Osteoblast (primary cell): ENCODE data around the gene TRIM65. TPM values are rescaled to one million over a fixed set of nuclear protein-coding genes. Genes with fewer than 3 reads are reported as not detected.

Experiments used
- DNase-seq: peaks from one replicate; pipeline ENCODE4 v3.0.0; 2011; ENCODE audit warnings: low spot score, mixed read lengths; ENCODE audit not compliant: insufficient read length; ENCODE audit errors: missing footprints
- H2AFZ ChIP-seq: 2 replicates; pipeline ENCODE4 v1.6.0; 2011; ENCODE audit warnings: mild to moderate bottlenecking, low read length
- H3K27ac ChIP-seq: 2 replicates; pipeline ENCODE4 v1.5.1; 2011; ENCODE audit warnings: mild to moderate bottlenecking, low read depth, low read length, moderate library complexity
- H3K27me3 ChIP-seq: 2 replicates; pipeline ENCODE4 v1.6.0; 2012; ENCODE audit warnings: mild to moderate bottlenecking, control low read depth, inconsistent platforms, low read length, moderate library complexity; ENCODE audit not compliant: insufficient read depth
- H3K36me3 ChIP-seq: 2 replicates; pipeline ENCODE4 v1.5.1; 2011; ENCODE audit warnings: mild to moderate bottlenecking, low read length, control low read depth, moderate library complexity; ENCODE audit not compliant: insufficient read depth
- H3K4me1 ChIP-seq: 2 replicates; pipeline ENCODE4 v1.5.1; 2011; ENCODE audit warnings: mild to moderate bottlenecking, low read length, control low read depth, moderate library complexity; ENCODE audit not compliant: insufficient read depth
- H3K4me2 ChIP-seq: 2 replicates; pipeline ENCODE4 v1.6.0; 2011; ENCODE audit warnings: mild to moderate bottlenecking, low read length; ENCODE audit not compliant: insufficient read depth
- H3K4me3 ChIP-seq: fragments of 200-600 bp; sonication (generic); 3 replicates; pipeline ENCODE4 v1.5.1; 2012; ENCODE audit warnings: mild to moderate bottlenecking, low read length, inconsistent platforms; ENCODE audit not compliant: insufficient read depth
- H3K79me2 ChIP-seq: 2 replicates; pipeline ENCODE4 v1.6.0; 2012; ENCODE audit warnings: mild to moderate bottlenecking, low read length, control low read depth, inconsistent platforms; ENCODE audit not compliant: insufficient read depth
- H3K9me3 ChIP-seq: 2 replicates; pipeline ENCODE4 v1.5.1; 2011; ENCODE audit warnings: low read depth, low read length, control low read depth
- H4K20me1 ChIP-seq: 2 replicates; pipeline ENCODE4 v1.6.0; 2012; ENCODE audit warnings: mild to moderate bottlenecking, low read length, control low read depth; ENCODE audit not compliant: insufficient read depth
- total RNA-seq: library from RNA; depleted of rRNA; stranded (reverse); fragments of >200 nt; gene quantifications from 2 replicates; pipeline ENCODE4 v1.2.3, GENCODE V29; 2012
- TF ChIP-seq, protein P1 (sequence below): IDR thresholded peaks from 2 replicates; pipeline ENCODE4 v1.5.1; 2011; ENCODE audit warnings: mild to moderate bottlenecking, low read depth, low read length, moderate library complexity; ENCODE audit errors: extremely low read depth

Gene TRIM65
- total RNA-seq, 1 donor, result 22.8 TPM

DNA sequence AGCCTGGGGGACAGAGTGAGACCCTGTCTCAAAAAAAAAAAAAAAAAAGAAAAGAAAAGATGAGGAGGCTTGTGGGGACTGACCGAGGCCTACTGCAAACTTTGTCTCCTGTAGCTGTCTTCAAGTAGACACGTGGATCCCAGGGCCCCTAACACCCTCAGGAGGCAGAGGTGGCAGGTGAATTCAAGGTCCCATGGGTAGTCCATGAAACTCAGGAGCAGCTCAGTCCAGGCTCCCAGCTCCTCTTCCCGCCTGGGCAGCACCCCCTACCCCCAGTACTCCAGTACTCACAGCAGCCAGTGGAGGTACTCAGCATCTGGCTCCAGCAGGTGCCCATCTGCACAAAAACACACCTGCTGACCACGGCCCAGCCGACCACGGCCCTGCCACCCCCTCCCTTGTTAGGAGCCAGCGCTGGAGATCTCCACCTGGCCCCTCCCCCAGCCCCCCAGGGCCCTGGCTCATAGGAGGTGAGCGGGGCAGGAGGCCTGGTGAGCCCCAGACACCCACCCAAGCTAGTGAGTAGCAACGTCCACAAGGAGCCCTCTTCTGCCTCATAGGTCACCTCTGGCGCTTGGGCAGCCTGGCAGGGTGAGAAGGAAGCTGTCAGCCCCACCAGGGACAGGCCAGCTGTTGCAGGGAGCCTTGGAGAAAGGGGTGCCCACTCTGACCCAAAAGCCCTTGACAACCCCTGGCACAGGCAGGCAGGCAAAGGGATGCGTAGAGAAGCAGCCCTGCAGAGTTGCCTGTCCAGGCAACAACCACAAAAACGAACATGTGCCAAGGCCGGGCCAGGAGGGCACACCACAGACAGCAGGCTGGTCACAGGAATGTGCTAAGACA, 4.2 kb upstream of the TRIM65 start:
- Histone ChIP-seq H3K79me2 (peaks cover 7% of the 10 kb centered on the region), H3K4me1 (peaks cover 7% of the 10 kb centered on the region)

DNA sequence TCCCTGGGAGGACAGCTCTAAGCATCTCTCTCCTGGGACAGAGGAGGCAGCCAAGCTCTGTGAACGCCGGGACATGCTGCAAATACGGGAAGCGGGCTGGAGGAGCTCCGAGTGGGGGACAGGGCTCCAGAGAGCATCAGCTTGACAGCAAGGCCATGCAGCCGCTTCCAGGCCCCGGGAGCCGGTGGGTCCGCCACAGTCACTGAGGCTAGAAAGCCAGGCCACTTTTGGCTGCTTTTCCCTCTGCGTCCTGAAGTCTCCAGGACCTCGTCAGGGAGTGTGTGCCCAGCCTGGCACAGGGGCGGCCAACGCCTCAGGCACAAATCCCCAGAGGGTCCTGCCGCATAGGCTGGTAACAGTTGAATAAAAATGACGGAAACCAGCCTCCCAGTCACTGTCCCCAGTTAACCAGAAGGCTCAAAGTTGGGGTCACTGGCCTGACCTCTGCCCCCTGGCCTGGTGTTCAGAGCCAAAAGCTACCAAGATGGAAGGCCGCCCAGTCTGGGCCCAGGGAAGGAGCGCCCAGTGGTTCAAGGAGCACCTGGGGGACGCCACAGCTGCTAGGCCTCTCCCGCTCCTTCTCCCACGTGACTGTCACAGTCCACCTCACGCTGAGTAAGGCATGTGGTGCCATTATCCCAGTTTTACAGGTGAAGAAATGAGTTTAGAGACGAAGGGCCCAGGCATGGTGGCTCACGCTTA, 3.2 kb upstream of the TRIM65 start:
- Histone ChIP-seq H3K27ac (no peak overlapping the region), H3K79me2 (peaks cover 16% of the 10 kb centered on the region), H4K20me1 (peaks cover 3% of the 10 kb centered on the region), H3K27me3 (no peaks in the 10 kb centered on the region), H3K36me3 (peaks cover 40% of the 10 kb centered on the region), H3K9me3 (no peaks in the 10 kb centered on the region), H3K4me1 (peaks cover 11% of the 10 kb centered on the region), H3K4me2 (no peak overlapping the region), H3K4me3 (no peak overlapping the region), H2AFZ (no peak overlapping the region)
- TF ChIP-seq, protein P1, sequence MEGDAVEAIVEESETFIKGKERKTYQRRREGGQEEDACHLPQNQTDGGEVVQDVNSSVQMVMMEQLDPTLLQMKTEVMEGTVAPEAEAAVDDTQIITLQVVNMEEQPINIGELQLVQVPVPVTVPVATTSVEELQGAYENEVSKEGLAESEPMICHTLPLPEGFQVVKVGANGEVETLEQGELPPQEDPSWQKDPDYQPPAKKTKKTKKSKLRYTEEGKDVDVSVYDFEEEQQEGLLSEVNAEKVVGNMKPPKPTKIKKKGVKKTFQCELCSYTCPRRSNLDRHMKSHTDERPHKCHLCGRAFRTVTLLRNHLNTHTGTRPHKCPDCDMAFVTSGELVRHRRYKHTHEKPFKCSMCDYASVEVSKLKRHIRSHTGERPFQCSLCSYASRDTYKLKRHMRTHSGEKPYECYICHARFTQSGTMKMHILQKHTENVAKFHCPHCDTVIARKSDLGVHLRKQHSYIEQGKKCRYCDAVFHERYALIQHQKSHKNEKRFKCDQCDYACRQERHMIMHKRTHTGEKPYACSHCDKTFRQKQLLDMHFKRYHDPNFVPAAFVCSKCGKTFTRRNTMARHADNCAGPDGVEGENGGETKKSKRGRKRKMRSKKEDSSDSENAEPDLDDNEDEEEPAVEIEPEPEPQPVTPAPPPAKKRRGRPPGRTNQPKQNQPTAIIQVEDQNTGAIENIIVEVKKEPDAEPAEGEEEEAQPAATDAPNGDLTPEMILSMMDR, result no peak
- DNase-seq, result peak; percentile 68

More for the DNA sequence above, 4.2 kb upstream of the TRIM65 start:
- H3K4me2 ChIP-seq, result no peak overlapping the region
- no peak overlapping the region for H2AFZ ChIP-seq
- H3K27ac ChIP-seq, result no peak overlapping the region
- TF ChIP-seq, protein P1, result no peak
- no peaks in the 10 kb centered on the region for H4K20me1 ChIP-seq
- no peaks in the 10 kb centered on the region for H3K27me3 ChIP-seq
- H3K36me3 ChIP-seq, result peaks cover 40% of the 10 kb centered on the region
- H3K9me3 ChIP-seq, result no peaks in the 10 kb centered on the region
- peak; percentile 81 for DNase-seq
- H3K4me3 ChIP-seq, result no peak overlapping the region

DNA sequence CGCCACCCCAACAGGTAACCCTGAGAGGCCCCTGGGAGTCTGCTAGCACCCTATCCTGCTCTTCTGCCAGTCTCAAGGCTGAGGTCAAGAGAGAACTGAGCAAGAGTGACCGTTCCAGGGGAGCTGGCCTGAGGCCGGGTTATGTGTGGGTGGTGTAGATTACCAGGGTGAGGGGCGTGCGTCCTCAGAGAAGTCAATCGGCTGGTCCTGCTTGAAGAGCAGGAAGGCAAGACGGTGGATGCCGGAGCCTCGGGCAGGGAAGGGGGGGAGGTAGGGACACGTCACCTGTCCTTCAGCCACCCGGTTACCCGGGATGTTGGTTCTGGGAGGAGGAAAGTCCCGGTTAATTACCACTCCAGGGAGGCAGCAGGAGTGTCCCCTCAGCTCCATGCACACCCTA, 2.6 kb upstream of the TRIM65 start:
- DNase-seq, result peak; percentile 82
- no peak overlapping the region for H2AFZ ChIP-seq
- TF ChIP-seq, protein P1, result no peak
- no peaks in the 10 kb centered on the region for H3K27me3 ChIP-seq
- no peak overlapping the region for H3K4me3 ChIP-seq
- no peak overlapping the region for H3K27ac ChIP-seq
- peaks cover 18% of the 10 kb centered on the region for H3K79me2 ChIP-seq
- H3K9me3 ChIP-seq, result no peaks in the 10 kb centered on the region
- no peak overlapping the region for H3K4me2 ChIP-seq
- peaks cover 4% of the 10 kb centered on the region for H4K20me1 ChIP-seq
- H3K4me1 ChIP-seq, result peaks cover 11% of the 10 kb centered on the region
- peaks cover 40% of the 10 kb centered on the region for H3K36me3 ChIP-seq

DNA sequence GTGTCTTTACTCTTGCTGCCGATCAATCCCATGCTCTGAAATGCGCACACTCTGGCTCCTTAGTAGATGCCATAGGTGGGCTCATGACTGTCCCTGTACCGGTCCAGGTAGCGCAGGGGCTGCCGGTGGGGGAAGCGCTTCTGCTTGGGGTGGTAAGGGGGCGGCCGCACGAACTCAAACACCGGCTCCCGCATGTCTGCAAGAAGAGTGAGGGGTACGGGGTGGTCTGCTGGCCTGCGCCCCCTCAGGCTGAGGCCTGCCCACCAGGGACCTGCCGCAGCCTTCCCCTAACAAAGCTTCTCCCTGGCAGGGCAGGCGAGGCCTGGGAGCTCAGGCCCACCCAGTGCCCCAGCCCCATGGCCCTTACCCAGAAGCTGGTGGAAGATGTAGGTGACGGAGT, 2.0 kb upstream of the TRIM65 start:
- Histone ChIP-seq H3K4me3 (no peak overlapping the region), H3K9me3 (no peaks in the 10 kb centered on the region), H3K4me1 (peaks cover 7% of the 10 kb centered on the region), H3K4me2 (no peak overlapping the region), H3K27ac (no peak overlapping the region), H3K79me2 (peaks cover 18% of the 10 kb centered on the region), H2AFZ (no peak overlapping the region), H4K20me1 (peaks cover 4% of the 10 kb centered on the region), H3K27me3 (no peaks in the 10 kb centered on the region), H3K36me3 (peaks cover 40% of the 10 kb centered on the region)
- DNase-seq, result peak; percentile 49
- TF ChIP-seq, protein P1, result no peak
